ENCODE data around the gene HAGHL.

HAGHL gene

DNA sequence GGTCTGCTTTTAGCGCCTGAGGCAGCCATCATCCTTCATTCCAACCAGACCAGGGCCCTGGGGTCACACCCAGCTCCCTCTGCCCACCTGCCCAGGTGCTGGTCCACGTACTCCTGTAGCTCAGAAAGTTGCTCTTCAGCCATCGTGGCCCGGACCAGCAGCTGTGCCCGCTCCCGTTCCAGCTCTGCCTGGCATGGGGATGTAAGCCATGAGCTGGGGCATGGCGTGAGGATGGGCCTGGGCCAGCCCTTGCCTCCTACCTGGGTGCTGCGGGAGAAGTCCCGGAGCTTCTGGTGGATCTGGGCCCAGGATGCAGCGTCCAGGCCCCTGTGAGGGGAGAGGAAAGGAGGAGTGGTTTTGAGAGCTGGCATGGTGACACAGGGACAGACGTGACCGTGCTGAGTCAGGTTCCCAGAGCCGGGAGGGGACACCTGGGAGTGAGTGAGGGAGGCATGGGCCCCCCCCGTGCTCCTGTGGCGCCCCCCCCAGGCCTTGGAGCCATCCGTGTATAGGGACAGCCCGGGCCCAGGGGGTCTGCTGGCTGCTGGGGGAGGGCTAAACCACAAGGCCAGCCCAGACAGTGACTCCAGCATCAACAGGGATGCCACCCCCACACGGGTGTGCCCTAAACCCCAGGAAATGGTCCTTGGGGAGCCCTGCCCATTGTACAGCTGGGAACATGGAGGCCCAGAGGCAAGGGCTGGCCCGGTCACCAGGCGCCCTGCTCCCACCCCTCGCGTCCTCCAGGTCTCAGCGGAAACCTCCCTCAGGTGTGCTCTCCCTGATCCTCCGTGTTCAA is 3.9 kb upstream of the HAGHL start:
- DNase-seq: no peak

DNA sequence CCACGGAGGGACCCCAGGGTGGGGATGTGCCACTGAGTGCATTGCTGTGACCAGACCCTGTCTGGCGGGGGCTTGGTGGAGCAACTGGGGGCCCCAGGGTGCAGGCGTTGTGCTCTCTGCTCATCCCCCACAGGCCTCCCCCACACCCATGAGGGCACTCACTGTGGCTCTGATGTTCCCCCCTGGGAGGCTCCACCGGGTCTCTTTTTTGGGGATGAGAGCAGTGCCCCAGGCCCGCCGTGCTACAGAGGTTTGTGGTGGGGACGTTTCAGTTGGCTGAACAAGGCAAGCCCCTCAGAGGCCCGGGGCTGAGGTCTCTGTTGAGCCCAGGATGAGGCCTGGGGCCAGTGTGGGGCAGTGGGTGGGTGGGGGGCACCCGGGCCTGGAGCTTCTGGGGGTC is 3.2 kb upstream of the HAGHL start:
- no peak for DNase-seq

DNA sequence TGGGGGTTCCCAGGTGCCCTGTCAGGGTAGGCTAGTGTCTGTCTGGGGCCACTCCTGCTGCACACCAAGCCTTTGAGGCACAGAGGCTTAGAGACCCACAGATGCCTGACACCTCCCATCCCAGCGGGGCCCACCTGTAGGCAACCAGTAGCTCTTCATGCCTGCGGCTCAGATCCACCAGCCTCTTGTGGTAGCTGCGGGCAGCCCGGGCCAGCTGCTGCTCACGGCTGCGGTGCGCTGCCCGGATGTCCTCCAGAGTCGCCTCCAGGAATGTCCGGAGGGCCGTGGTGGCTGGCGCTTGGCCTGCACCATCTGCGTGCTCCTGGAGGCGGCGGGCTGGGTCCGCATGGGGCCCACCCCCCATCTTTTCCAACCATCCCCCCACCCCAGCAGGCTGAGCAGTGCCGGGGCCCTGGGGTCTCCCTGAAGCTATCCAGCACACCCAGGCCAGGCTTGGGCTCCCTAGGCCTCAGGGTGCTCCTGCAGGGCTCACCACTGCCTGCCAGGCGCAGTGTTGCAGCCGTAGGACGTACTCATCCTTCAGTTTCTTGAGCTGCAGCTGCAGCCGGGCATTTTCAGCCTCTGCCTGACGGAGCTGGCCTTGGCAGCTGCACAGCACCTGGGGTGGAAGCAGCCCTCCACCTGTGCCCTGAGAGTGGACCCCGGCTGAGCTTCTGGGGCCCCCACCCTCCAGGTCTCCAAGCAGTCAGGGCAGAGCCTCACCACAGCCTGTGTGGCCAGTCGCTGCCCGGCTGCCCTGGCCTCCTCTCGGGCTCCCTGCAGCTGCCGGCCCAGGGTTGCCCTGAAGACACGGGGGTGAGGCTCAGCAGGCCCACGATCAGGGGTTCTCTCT is 2.5 kb upstream of the HAGHL start:
- no peak for DNase-seq

GRCh38 chr16:725041-725376 is 1.9 kb upstream of the HAGHL start:
- no peak for DNase-seq

DNA sequence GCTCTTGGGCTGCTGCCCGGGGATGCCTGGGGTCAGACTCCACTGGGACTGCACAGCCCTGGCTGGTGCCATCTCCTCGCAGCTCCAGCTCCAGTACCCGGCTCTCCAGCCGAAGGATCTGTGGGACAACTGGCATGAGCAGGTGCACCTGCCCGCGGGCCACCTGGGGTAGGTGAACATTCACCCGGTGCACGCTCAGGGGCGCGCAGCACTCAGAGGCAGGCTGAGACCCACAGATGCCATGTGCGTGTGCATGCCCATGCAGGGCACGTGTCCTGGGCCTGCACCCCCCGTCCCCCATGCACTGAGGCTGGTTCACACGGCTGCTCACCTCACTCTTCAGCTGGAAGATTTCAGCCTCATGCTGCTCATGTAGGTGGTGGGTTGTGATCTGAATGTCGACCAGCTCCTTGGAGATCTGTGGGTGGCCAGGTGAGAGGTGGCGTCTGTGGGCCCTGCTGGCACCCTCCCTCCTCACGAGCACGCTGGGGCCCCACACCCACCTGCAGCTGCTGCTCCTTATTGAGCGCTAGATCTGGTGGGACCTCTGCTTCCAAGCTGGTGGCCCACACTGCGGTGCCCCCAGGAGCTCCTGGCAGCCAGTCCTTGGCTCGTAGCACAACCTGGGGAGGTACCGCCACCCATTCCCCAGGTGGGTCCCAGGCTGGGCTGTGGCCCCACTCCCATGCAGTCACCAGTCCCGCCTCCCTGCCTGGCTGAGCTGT is 1.3 kb upstream of the HAGHL start:
- DNase-seq: no peak

DNA sequence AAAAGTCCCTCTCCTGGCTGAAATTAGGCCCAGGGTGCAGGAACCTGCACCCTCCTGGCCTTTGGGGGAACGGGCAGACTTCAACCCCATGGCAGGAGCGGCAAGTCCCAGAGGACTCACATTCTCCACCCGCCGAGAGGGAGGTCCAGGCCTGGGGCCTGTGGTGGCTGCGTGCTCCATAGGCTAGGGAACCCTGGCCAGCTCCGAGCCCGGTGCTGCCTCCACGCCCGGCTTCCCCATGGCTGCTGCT is 793 bp upstream of the HAGHL start:
- no peak for DNase-seq

DNA sequence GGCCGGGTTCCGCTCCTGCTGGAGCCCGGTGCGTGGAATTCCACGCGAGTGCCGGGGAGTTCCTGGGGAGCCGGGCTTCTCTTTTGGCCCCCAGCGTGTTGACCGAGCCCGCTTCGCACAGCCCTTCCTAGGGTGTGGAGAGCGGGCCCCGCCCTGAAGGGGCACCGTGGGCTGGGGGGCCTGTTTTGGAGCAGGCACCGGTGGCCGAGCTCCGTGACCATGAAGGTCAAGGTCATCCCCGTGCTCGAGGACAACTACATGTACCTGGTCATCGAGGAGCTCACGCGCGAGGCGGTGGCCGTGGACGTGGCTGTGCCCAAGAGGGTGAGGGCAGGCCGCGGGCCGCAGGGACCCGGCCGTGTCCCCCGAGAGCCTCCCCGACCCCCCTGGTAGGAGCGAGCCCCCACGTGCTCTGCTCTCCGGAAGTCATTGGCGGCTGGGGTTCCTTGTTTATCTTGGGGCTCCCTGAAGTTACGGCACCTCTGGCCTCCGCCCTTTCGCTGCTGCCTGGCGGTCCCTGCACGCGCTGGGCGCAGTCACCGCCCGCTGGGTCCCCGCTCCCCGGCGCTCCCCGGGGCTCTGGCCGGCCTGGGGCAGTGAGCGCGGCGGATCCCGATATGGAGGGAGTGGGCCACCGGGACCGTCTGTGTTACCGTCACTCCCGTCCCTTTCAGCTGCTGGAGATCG is 528 bp downstream of the HAGHL start:
- peak; percentile 40 for DNase-seq

GRCh38 chr16:728131-728889 is 1.4 kb downstream of the HAGHL start:
- peak; percentile 75 for DNase-seq

GRCh38 chr16:728890-729744 is 2.2 kb downstream of the HAGHL start:
- DNase-seq: no peak

- no peak for DNase-seq
Measured at GRCh38 chr16:729768-730665, 3.1 kb downstream of the HAGHL start.

DNA sequence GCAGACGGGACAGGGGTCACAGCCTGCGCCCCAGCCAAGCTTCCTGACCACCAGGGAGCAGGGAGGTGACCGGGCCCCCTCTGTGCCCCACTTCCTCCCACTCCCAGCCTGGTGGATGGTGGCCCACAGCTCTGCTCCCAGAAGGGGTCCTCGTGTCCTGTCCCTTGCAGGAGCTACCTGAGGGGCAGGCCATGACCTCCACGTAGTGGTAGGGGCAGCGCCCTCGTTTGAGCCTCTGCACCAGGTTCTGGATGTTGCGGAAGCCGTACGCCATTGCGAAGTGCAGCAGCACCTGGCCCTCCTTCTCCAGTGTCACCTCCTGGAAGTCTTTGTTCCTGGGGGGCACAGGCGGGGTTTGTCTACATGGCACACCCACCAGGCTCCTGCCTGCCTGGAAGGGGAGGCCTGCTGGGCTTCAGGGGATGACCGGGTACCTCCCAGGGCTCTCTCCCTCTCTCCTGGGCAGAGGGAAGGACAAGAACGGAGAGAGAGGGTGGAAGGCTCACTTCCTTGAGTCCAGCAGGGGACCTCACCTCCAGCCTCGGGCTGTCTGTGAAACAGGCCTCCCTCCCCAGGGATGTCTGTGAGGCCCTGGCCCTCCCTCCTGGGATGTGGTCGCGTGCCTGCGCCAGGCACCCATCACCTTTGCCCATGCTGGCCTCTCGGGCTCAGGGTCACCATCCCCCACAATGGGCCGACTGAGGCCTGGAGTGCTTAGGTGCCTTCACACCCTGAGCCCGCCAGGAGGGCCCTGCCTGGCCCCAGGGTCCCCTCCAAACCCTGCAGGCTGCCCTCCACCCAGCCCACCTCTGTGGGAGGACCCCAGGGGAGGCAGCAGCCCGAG is 4.0 kb downstream of the HAGHL start:
- DNase-seq: no peak

DNA sequence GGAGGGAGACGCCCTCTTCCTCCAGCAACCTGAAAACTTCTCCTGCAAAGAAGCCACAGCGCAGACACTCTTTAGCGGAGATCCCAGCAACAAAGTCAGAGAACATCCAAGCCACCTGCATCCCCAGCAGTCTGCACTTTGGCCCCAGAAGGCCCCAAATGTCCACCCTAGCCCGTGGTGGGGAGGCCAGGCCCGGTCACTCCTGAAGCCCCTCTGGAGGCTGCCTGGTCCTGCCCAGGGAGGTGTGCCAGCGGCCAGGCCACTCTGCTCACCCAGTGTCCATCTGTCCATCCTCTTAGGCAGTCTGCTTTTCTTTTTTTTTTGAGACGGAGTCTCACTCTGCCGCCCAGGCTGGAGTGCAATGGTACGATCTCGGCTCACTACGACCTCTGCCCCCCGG is 5.4 kb downstream of the HAGHL start:
- no peak for DNase-seq

- DNase-seq: no peak
Measured at GRCh38 chr16:732936-733335, 6.0 kb downstream of the HAGHL start.

DNA sequence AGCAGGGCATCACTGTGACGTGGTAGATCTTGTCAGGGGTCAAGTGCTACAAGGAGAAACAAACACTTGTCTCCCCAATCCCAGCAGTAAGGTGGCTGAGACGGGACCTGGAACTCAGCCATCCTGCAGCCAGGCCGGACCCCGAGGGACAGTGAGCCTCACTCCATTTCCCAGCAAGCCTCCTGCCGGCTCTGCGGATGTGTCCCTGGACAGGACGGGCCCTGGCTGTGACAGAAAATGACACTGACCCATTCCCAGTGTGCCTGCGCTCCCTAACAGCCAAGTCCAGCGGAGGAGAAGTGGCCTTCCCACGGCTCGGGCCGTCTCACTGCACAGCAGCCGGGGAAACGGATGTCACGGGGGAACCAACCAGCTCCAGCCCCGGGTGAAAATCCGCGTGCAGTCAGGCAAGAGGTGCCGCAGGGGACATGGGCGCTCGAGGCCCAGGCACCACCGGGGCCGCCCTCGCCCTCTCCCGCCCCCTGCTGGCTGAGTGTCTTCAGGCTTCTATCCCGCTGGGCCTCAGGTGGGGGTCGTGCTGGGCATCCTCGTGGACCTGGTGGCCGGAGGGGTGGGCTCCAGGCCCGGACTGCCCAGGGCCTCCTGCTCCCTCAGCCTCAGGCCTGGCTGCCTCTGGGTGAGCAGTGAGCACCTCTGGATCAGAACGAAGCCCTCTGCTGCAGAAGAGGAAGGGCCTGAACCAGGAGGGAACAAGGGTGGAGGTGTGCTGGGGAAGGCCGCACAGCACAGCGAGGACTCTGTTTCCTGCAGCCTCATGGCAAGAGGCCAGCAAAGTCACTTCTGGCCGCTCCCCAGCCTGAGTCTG is 6.7 kb downstream of the HAGHL start:
- no peak for DNase-seq

GRCh38 chr16:734208-734980 is 7.5 kb downstream of the HAGHL start:
- DNase-seq: no peak

DNA sequence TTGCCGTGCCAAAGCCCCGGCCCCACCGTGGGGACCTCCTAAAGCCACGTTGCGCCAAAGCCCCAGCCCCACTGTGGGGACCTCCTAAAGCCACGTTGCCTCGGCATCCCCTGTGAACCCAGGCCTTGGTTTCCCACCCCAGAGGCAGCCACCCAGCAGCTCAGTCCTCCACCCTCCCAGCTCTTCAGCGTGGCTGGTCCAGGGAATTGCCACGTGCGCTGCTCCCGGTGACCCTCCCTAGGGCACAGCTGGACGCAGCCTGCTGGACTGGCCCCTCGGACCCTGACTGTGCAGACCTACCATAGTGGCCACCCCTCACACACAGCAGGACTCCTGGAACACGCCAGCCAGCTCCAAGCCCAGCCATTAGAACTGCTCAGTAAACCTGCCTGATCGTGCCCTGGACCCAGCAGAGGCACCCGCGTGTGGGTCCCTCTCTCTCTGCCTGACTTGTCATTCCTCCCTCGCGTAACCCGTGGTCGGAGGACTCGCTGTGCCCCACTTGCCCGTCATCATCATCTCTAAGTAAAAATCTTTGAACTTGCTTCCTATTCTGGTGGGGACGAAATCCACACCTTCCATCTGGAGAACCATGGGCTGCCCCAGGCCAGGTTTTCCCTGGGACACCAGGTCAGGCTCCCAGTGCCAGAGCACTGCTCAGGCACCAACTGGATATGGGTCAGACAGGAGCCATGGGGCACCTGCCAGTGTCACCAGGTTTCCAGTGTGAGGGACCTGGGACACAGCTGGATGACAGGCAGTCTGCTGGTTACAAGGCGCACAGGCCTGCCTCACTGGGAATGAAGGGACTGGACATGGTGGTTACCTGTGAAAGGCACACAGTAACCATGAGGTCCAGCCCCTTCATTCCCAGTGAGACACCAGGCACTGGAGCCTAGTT is 8.3 kb downstream of the HAGHL start:
- no peak for DNase-seq

GRCh38 chr16:735982-736453 is 9.1 kb downstream of the HAGHL start:
- no peak for DNase-seq

Measured in CD4-positive, alpha-beta T cell treated with Interleukin-12 subunit alpha and Interleukin-12 subunit beta, for 1 hour (primary cell).